HEK293 (cell line): Measurements from ENCODE around the gene POU2AF1.

Source experiments
- CTCF ChIA-PET: fragments of 350-600 bp; formaldehyde crosslinking; extraction: SDS; loops from one replicate; lab custom pipeline; 2021; ENCODE audit warnings: antibody characterized with exemption; lab: Yijun Ruan, JAX
- POLR2A ChIA-PET: fragments of 300-600 bp; formaldehyde crosslinking; extraction: SDS; loops from one replicate; lab custom pipeline; 2020; ENCODE audit warnings: antibody characterized with exemption, inconsistent platforms; lab: Yijun Ruan, JAX
- H3K27ac ChIP-seq: fragments of 200-500 bp; sonication (Bioruptor generic); 2 replicates; pipeline ENCODE4 v1.5.1; 2014; ENCODE audit warnings: low read depth, low read length, control low read depth, inconsistent platforms; ENCODE audit errors: extremely low read depth
- H3K36me3 ChIP-seq, 2 experiments: fragments of 200-500 bp in 1 of 2; sonication (Bioruptor generic) in 1 of 2; 1 replicate in 1 of 2; 2 replicates in 1 of 2; pipeline ENCODE4 v1.5.1; 2014 to 2017; ENCODE audit warnings: inconsistent platforms in 2 of 2, low read length in 2 of 2; ENCODE audit not compliant: control insufficient read depth in 2 of 2, insufficient read depth in 1 of 2
- H3K4me1 ChIP-seq: fragments of 200-500 bp; sonication (Bioruptor generic); 2 replicates; pipeline ENCODE4 v1.5.1; 2014; ENCODE audit warnings: mild to moderate bottlenecking, low read length, inconsistent platforms; ENCODE audit not compliant: control insufficient read depth, insufficient read depth
- H3K4me3 ChIP-seq: 2 replicates; pipeline ENCODE4 v1.5.1; 2011; ENCODE audit warnings: low read depth, mild to moderate bottlenecking, control low read depth, low read length, moderate library complexity
- H3K9me3 ChIP-seq: fragments of 200-500 bp; sonication (Bioruptor generic); 2 replicates; pipeline ENCODE4 v1.5.1; 2014; ENCODE audit warnings: low read depth, low read length, inconsistent platforms; ENCODE audit not compliant: control insufficient read depth, insufficient read depth
- GLIS1 ChIP-seq: fragments of 450-650 bp; formaldehyde crosslinking; IDR thresholded peaks from 2 replicates; pipeline ENCODE4 v1.5.1; 2016; ENCODE audit warnings: missing biosample characterization, missing genetic modification characterization
- MZF1 ChIP-seq: fragments of 450-650 bp; formaldehyde crosslinking; IDR thresholded peaks from 2 replicates; pipeline ENCODE4 v1.5.1; 2017; ENCODE audit warnings: missing biosample characterization, missing genetic modification characterization, borderline replicate concordance
- PRDM4 ChIP-seq: fragments of 450-650 bp; formaldehyde crosslinking; IDR thresholded peaks from 2 replicates; pipeline ENCODE4 v1.5.1; 2017; ENCODE audit warnings: missing biosample characterization, missing genetic modification characterization
- SALL2 ChIP-seq: fragments of 450-650 bp; formaldehyde crosslinking; IDR thresholded peaks from 2 replicates; pipeline ENCODE4 v1.5.0; 2017; ENCODE audit warnings: missing biosample characterization, mild to moderate bottlenecking, missing genetic modification characterization, borderline replicate concordance
- YY1 ChIP-seq: fragments of 450-650 bp; formaldehyde crosslinking; IDR thresholded peaks from 2 replicates; pipeline ENCODE4 v1.5.1; 2018; ENCODE audit warnings: missing biosample characterization, missing genetic modification characterization
- ZBTB20 ChIP-seq: fragments of 450-650 bp; formaldehyde crosslinking; IDR thresholded peaks from 2 replicates; pipeline ENCODE4 v1.5.1; 2016; ENCODE audit warnings: missing biosample characterization, missing genetic modification characterization
- ZBTB21 ChIP-seq: fragments of 450-650 bp; formaldehyde crosslinking; IDR thresholded peaks from 2 replicates; pipeline ENCODE4 v1.5.1; 2017; ENCODE audit warnings: missing biosample characterization, missing genetic modification characterization
- ZBTB49 ChIP-seq: fragments of 450-650 bp; formaldehyde crosslinking; IDR thresholded peaks from 2 replicates; pipeline ENCODE4 v1.5.1; 2016; ENCODE audit warnings: missing biosample characterization, missing genetic modification characterization, low read depth
- ZNF148 ChIP-seq: fragments of 450-650 bp; formaldehyde crosslinking; IDR thresholded peaks from 2 replicates; pipeline ENCODE4 v1.5.0; 2017; ENCODE audit warnings: missing biosample characterization, missing genetic modification characterization, borderline replicate concordance
- ZNF223 ChIP-seq: fragments of 450-650 bp; formaldehyde crosslinking; IDR thresholded peaks from 2 replicates; pipeline ENCODE4 v1.5.1; 2016; ENCODE audit warnings: missing biosample characterization, missing genetic modification characterization
- ZNF239 ChIP-seq: fragments of 450-650 bp; formaldehyde crosslinking; IDR thresholded peaks from 2 replicates; pipeline ENCODE4 v1.5.1; 2016; ENCODE audit warnings: missing biosample characterization, missing genetic modification characterization
- ZNF354C ChIP-seq: fragments of 450-650 bp; formaldehyde crosslinking; IDR thresholded peaks from 2 replicates; pipeline ENCODE4 v1.5.1; 2016; ENCODE audit warnings: missing biosample characterization, missing genetic modification characterization, low read depth, borderline replicate concordance
- ZNF473 ChIP-seq: fragments of 450-650 bp; formaldehyde crosslinking; IDR thresholded peaks from 2 replicates; pipeline ENCODE4 v1.5.1; 2017; ENCODE audit warnings: missing biosample characterization, missing genetic modification characterization
- ZNF48 ChIP-seq: fragments of 450-650 bp; formaldehyde crosslinking; IDR thresholded peaks from 2 replicates; pipeline ENCODE4 v1.5.1; 2016; ENCODE audit warnings: missing biosample characterization, missing genetic modification characterization
- ZNF501 ChIP-seq: fragments of 450-650 bp; formaldehyde crosslinking; IDR thresholded peaks from 2 replicates; pipeline ENCODE4 v1.5.1; 2016; ENCODE audit warnings: missing biosample characterization, missing genetic modification characterization
- ZNF585B ChIP-seq: fragments of 450-650 bp; formaldehyde crosslinking; IDR thresholded peaks from 2 replicates; pipeline ENCODE4 v1.5.1; 2016; ENCODE audit warnings: missing biosample characterization, missing genetic modification characterization
- ZNF600 ChIP-seq: fragments of 450-650 bp; formaldehyde crosslinking; IDR thresholded peaks from 2 replicates; pipeline ENCODE4 v1.5.1; 2016; ENCODE audit warnings: missing biosample characterization, missing genetic modification characterization
- ZNF624 ChIP-seq: fragments of 450-650 bp; formaldehyde crosslinking; IDR thresholded peaks from 2 replicates; pipeline ENCODE4 v1.5.1; 2017; ENCODE audit warnings: missing biosample characterization, missing genetic modification characterization
- ZNF768 ChIP-seq: fragments of 450-650 bp; formaldehyde crosslinking; IDR thresholded peaks from 2 replicates; pipeline ENCODE4 v1.5.1; 2018; ENCODE audit warnings: missing biosample characterization, mild to moderate bottlenecking, missing genetic modification characterization

Gene POU2AF1

GRCh38 chr11:111399187-111400031 is 20.3 kb upstream of the POU2AF1 start:
- POLR2A ChIA-PET: no interaction called here
- H3K9me3 ChIP-seq: no peaks in the 10 kb centered on the region
- no peaks in the 10 kb centered on the region for H3K4me1 ChIP-seq
- no peak overlapping the region for H3K27ac ChIP-seq
- H3K36me3 ChIP-seq: no peaks in the 10 kb centered on the region
- CTCF ChIA-PET: no interaction called here
- H3K4me3 ChIP-seq: no peak overlapping the region
- TF ChIP-seq YY1 (tag by site-specific recombination): no peak
- no peak for TF ChIP-seq ZNF501
- no peak for TF ChIP-seq ZNF223 (tag by site-specific recombination)
- no peak for TF ChIP-seq PRDM4 (tag by site-specific recombination)
- no peak for TF ChIP-seq ZBTB20
- no peak for TF ChIP-seq ZNF600 (tag by site-specific recombination)
- no peak for TF ChIP-seq ZNF148
- no peak for TF ChIP-seq ZBTB21 (tag by site-specific recombination)
- no peak for TF ChIP-seq ZNF48 (tag by site-specific recombination)
- no peak for TF ChIP-seq MZF1 (tag by site-specific recombination)
- TF ChIP-seq GLIS1 (tag by site-specific recombination): no peak
- TF ChIP-seq ZBTB49 (tag by site-specific recombination): no peak
- no peak for TF ChIP-seq ZNF354C (tag by site-specific recombination)
- TF ChIP-seq, all 188 proteins: peak for 0

GRCh38 chr11:111397034-111397433 is 18.0 kb upstream of the POU2AF1 start:
- CTCF ChIA-PET: interaction anchor here (0.9 to 1.5 kb wide), 2 partner anchors 18 to 114 kb away, joined by 3 to 4 read pairs; no protein-coding TSS in a partner anchor

More at GRCh38 chr11:111397034-111397433, 18.0 kb upstream of the POU2AF1 start:
- no peak for TF ChIP-seq ZNF239 (tag by site-specific recombination)
- no peak for TF ChIP-seq SALL2
- no peak for TF ChIP-seq ZNF473 (tag by site-specific recombination)
- no peak for TF ChIP-seq ZNF585B (tag by site-specific recombination)
- no peak for TF ChIP-seq ZNF768 (tag by site-specific recombination)
- no peak for TF ChIP-seq ZNF624
- TF ChIP-seq ZBTB49 (tag by site-specific recombination): no peak
- POLR2A ChIA-PET: no interaction called here
- Histone ChIP-seq H3K4me1 (no peaks in the 10 kb centered on the region), H3K4me3 (no peak overlapping the region), H3K9me3 (no peaks in the 10 kb centered on the region), H3K27ac (no peak overlapping the region), H3K36me3 (no peaks in the 10 kb centered on the region)
